Right lobe of liver (tissue), 4 donors: Measurements from ENCODE around the gene VWA7.

ENCODE experiments used
- CTCF ChIP-seq, 4 donors: fragments of 200-600 bp in 3 of 4; fragments of 450-650 bp in 1 of 4; IDR thresholded peaks; one replicate each; pipeline versions ENCODE4 v1.5.1 to v1.8.0; 2016 to 2022; ENCODE audit warnings: antibody characterized with exemption in 4 of 4, mild to moderate bottlenecking in 2 of 4
- POLR2A ChIP-seq: fragments of 450-650 bp; IDR thresholded peaks from one replicate; pipeline ENCODE4 v1.6.1; 2017; ENCODE audit warnings: antibody characterized with exemption, mild to moderate bottlenecking
- donor health status: DM: no; HTN: no; CAD: no.
- donor health status: DM: no; HTN: no; CAD: no.
- donor health status: DM: no; HTN: yes; CAD: no.

- no peak for TF ChIP-seq POLR2A
- TF ChIP-seq CTCF (IDR thresholded peaks at IDR 0.05) = no peak
These were observed 32.7 kb downstream of the VWA7 start for GRCh38 chr6:31744422-31744821.
